ENCODE measurements around the gene ETF1. TPM values are rescaled to one million over a fixed set of nuclear protein-coding genes. Genes with fewer than 3 reads are reported as not detected.

Gene ETF1
- polyA plus RNA-seq, 1 donor = 45.4 TPM

- peak; percentile 88 for DNase-seq (ENCODE audit: low read depth)
Measured at GRCh38 chr5:138464008-138464387, 79.0 kb downstream of the ETF1 start.

- DNase-seq (ENCODE audit: low read depth) = peak; percentile 45
Measured at GRCh38 chr5:138463419-138464007, 79.5 kb downstream of the ETF1 start.

- no peak for DNase-seq (ENCODE audit: low read depth)
Measured at GRCh38 chr5:138461343-138462125, 81.5 kb downstream of the ETF1 start.

- no peak for DNase-seq (ENCODE audit: low read depth)
Measured at GRCh38 chr5:138460032-138460693, 82.9 kb downstream of the ETF1 start.

GRCh38 chr5:138459311-138459933 lies 83.6 kb downstream of the ETF1 start:
- no peak for DNase-seq (ENCODE audit: low read depth)

GRCh38 chr5:138458856-138459255 lies 84.2 kb downstream of the ETF1 start:
- no peak for DNase-seq (ENCODE audit: low read depth)

- no peak for DNase-seq (ENCODE audit: low read depth)
Measured at GRCh38 chr5:138458384-138458783, 84.7 kb downstream of the ETF1 start.

GRCh38 chr5:138457531-138458275 lies 85.3 kb downstream of the ETF1 start:
- no peak for DNase-seq (ENCODE audit: low read depth)

Other genes starting within 250 kb of the ETF1 start
- 2.4 TPM for gene CDC25C, start 211.4 kb downstream of the ETF1 start, polyA plus RNA-seq (ENCODE audit: insufficient read length)
- 43.1 TPM for gene FAM53C, start 205.0 kb downstream of the ETF1 start, polyA plus RNA-seq (ENCODE audit: insufficient read length)
- 59.2 TPM for gene KDM3B, start 190.6 kb downstream of the ETF1 start, polyA plus RNA-seq (ENCODE audit: insufficient read length)
- 20.0 TPM for gene REEP2, start 104.2 kb downstream of the ETF1 start, polyA plus RNA-seq (ENCODE audit: insufficient read length)
- 152 TPM for gene EGR1, start 77.8 kb downstream of the ETF1 start, polyA plus RNA-seq (ENCODE audit: insufficient read length)
- 162 TPM for gene HSPA9, start 32.2 kb upstream of the ETF1 start, polyA plus RNA-seq (ENCODE audit: insufficient read length)
- gene CTNNA1, start 210.2 kb upstream of the ETF1 start, polyA plus RNA-seq (ENCODE audit: insufficient read length) = 250 TPM